HepG2 (cell line): Measurements from ENCODE around the gene ZNF541. TPM values are rescaled to one million over a fixed set of nuclear protein-coding genes. Genes with fewer than 3 reads are reported as not detected.
A peak's percentile ranks its signal among the peaks of the same experiment; 100 is the strongest.

Experiments
- ATF2 ChIP-seq: sonication (generic); formaldehyde crosslinking; IDR thresholded peaks from 2 replicates; pipeline ENCODE4 v1.4.0; 2020; ENCODE audit warnings: missing genetic modification reagents
- ATF5 ChIP-seq: sonication (generic); formaldehyde crosslinking; IDR thresholded peaks from 2 replicates; pipeline ENCODE4 v1.4.0; 2020; ENCODE audit warnings: mild to moderate bottlenecking, low read depth, missing genetic modification reagents
- GABPA ChIP-seq, 2 experiments: IDR thresholded peaks; 2 replicates each; pipeline ENCODE4 v1.6.1; 2011 to 2016; ENCODE audit warnings: low read depth in 2 of 2, low read length in 1 of 2, missing biosample characterization in 1 of 2, missing genetic modification characterization in 1 of 2
- HOXA3 ChIP-seq: sonication (generic); formaldehyde crosslinking; IDR thresholded peaks from 2 replicates; pipeline ENCODE4 v1.5.0; 2020; ENCODE audit warnings: missing genetic modification reagents
- IRF2 ChIP-seq: IDR thresholded peaks from 2 replicates; pipeline ENCODE4 v1.6.1; 2018; ENCODE audit warnings: missing genetic modification reagents, missing compliant biosample characterization
- NR2C2 ChIP-seq: sonication (generic); formaldehyde crosslinking; IDR thresholded peaks from 2 replicates; pipeline ENCODE4 v1.4.0; 2020; ENCODE audit warnings: missing genetic modification reagents, mild to moderate bottlenecking, moderate library complexity, borderline replicate concordance
- PHF5A ChIP-seq: IDR thresholded peaks from one replicate; pipeline ENCODE4 v1.6.1; 2018; ENCODE audit warnings: low read depth, missing genetic modification reagents; ENCODE audit not compliant: unreplicated experiment
- PRMT3 ChIP-seq: sonication (generic); formaldehyde crosslinking; IDR thresholded peaks from 2 replicates; pipeline ENCODE4 v1.8.1; 2022; ENCODE audit warnings: low read depth, mild to moderate bottlenecking, moderate library complexity, missing genetic modification reagents, borderline replicate concordance
- RFX5 ChIP-seq: IDR thresholded peaks from 2 replicates; pipeline ENCODE4 v1.6.1; 2011; ENCODE audit warnings: low read depth, low read length, improper control_type of control experiment
- SCMH1 ChIP-seq: sonication (generic); formaldehyde crosslinking; IDR thresholded peaks from 2 replicates; pipeline ENCODE4 v1.9.0; 2021; ENCODE audit warnings: missing genetic modification reagents, mild to moderate bottlenecking, borderline replicate concordance
- SIN3A ChIP-seq: IDR thresholded peaks from 2 replicates; pipeline ENCODE4 v1.6.1; 2011; ENCODE audit warnings: low read depth, mild to moderate bottlenecking, control low read depth, low read length, borderline replicate concordance
- SP5 ChIP-seq: IDR thresholded peaks from 2 replicates; pipeline ENCODE4 v1.6.1; 2016; ENCODE audit warnings: low read depth, borderline replicate concordance
- THAP7 ChIP-seq: sonication (generic); formaldehyde crosslinking; IDR thresholded peaks from 2 replicates; pipeline ENCODE4 v1.8.1; 2023; ENCODE audit warnings: mild to moderate bottlenecking, missing genetic modification reagents
- ZKSCAN5 ChIP-seq: sonication (generic); formaldehyde crosslinking; IDR thresholded peaks from 2 replicates; pipeline ENCODE4 v1.5.1; 2020; ENCODE audit warnings: mild to moderate bottlenecking, missing genetic modification reagents
- ZNF138 ChIP-seq: sonication (generic); formaldehyde crosslinking; IDR thresholded peaks from 2 replicates; pipeline ENCODE4 v1.5.0; 2020; ENCODE audit warnings: mild to moderate bottlenecking, low read depth, missing genetic modification reagents
- ZNF335 ChIP-seq: sonication (generic); formaldehyde crosslinking; IDR thresholded peaks from 2 replicates; pipeline ENCODE4 v1.4.0; 2020; ENCODE audit warnings: missing genetic modification reagents
- ZNF496 ChIP-seq: sonication (generic); formaldehyde crosslinking; IDR thresholded peaks from 2 replicates; pipeline ENCODE4 v1.8.1; 2023; ENCODE audit warnings: mild to moderate bottlenecking, moderate library complexity, missing genetic modification reagents; ENCODE audit not compliant: insufficient replicate concordance
- ZNF510 ChIP-seq: sonication (generic); formaldehyde crosslinking; IDR thresholded peaks from 2 replicates; pipeline ENCODE4 v1.4.0; 2020; ENCODE audit warnings: low read depth, mild to moderate bottlenecking, missing genetic modification reagents
- ZNF792 ChIP-seq: IDR thresholded peaks from 2 replicates; pipeline ENCODE4 v1.6.1; 2016
- ZXDC ChIP-seq: sonication (generic); formaldehyde crosslinking; IDR thresholded peaks from 2 replicates; pipeline ENCODE4 v1.5.0; 2020; ENCODE audit warnings: mild to moderate bottlenecking, missing genetic modification reagents
- polyA plus RNA-seq, 8 experiments: library from polyadenylated mRNA; depleted of rRNA in 3 of 8; stranded (reverse) in 7 of 8; unstranded in 1 of 8; fragments of >200 nt; fragmentation: Illumina TruSeq in 4 of 8; extraction: Trizol in 4 of 8; gene quantifications; 2 replicates each; pipeline versions ENCODE4 v1.2.1 to v1.2.3, GENCODE V29; 2011 to 2016; ENCODE audit warnings: low read depth in 4 of 8, missing spikeins in 1 of 8, mixed read lengths in 1 of 8; ENCODE audit not compliant: insufficient read depth in 1 of 8
- total RNA-seq, 5 experiments: library from RNA; depleted of rRNA; stranded (reverse); fragments of >200 nt; fragmentation: Illumina TruSeq; extraction: Trizol; gene quantifications; 2 replicates each; pipeline ENCODE4 v1.2.3, GENCODE V29; 2016; ENCODE audit warnings: low read depth in 1 of 5
- TF ChIP-seq, protein P1 (sequence below): sonication (generic); formaldehyde crosslinking; IDR thresholded peaks from 2 replicates; pipeline ENCODE4 v1.8.1; 2023; ENCODE audit warnings: mild to moderate bottlenecking, inconsistent platforms, moderate library complexity, missing genetic modification reagents, borderline replicate concordance

Gene ZNF541
- total and polyA plus RNA-seq, 2 of the 13 experiments (the other 11 are each of a cell fraction or from before 2014, with no cell fraction given), result 0.03 to 0.04 TPM

GRCh38 chr19:47600246-47601179 is 27.6 kb upstream of the ZNF541 start (continued):
- TF ChIP-seq, protein P1, sequence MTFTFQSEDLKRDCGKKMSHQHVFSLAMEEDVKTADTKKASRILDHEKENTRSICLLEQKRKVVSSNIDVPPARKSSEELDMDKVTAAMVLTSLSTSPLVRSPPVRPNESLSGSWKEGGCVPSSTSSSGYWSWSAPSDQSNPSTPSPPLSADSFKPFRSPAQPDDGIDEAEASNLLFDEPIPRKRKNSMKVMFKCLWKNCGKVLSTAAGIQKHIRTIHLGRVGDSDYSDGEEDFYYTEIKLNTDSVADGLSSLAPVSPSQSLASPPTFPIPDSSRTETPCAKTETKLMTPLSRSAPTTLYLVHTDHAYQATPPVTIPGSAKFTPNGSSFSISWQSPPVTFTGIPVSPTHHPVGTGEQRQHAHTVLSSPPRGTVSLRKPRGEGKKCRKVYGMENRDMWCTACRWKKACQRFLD, result no peak; the same call in 1 of the 2 replicates
- no peak for TF ChIP-seq THAP7
- no peak for TF ChIP-seq ZNF510 (CRISPR knock-in tag)
- TF ChIP-seq NR2C2 (CRISPR knock-in tag), result 0 out of 2 replicates have a peak, but pooled peaks have one; percentile 53
- TF ChIP-seq PRMT3 (CRISPR knock-in tag), result peak; percentile 25; the same call in 1 of the 2 replicates
- peak; percentile 70; the same call in 1 of the 2 replicates for TF ChIP-seq SIN3A
- TF ChIP-seq GABPA (IDR thresholded peaks at IDR 0.05; ENCODE audit: low read depth, low read length), result no peak
- no peak for TF ChIP-seq GABPA (CRISPR knock-in tag; IDR thresholded peaks at IDR 0.05; ENCODE audit: low read depth)
- peak; percentile 28; the same call in 1 of the 2 replicates for TF ChIP-seq ZNF792 (CRISPR knock-in tag)
- peak; percentile 74 for TF ChIP-seq HOXA3 (CRISPR knock-in tag)
- TF ChIP-seq SP5 (CRISPR knock-in tag), result 0 out of 2 replicates have a peak, but pooled peaks have one; percentile 49
- TF ChIP-seq ZNF496 (CRISPR knock-in tag), result no peak
- no peak for TF ChIP-seq SCMH1
- 0 out of 2 replicates have a peak, but pooled peaks have one; percentile 9 for TF ChIP-seq ATF5
- TF ChIP-seq ATF2 (CRISPR knock-in tag), result peak; percentile 70; the same call in 1 of the 2 replicates
- no peak for TF ChIP-seq ZKSCAN5 (CRISPR knock-in tag)
- peak; percentile 99 for TF ChIP-seq ZNF335 (CRISPR knock-in tag)
- peak; percentile 33 for TF ChIP-seq PHF5A (CRISPR knock-in tag)
- TF ChIP-seq IRF2 (CRISPR knock-in tag), result peak; percentile 35; the same call in 1 of the 2 replicates
- peak; percentile 99 for TF ChIP-seq ZXDC (CRISPR knock-in tag)
- no peak; the same call in 1 of the 2 replicates for TF ChIP-seq ZNF138 (CRISPR knock-in tag)
- TF ChIP-seq RFX5, result no peak
